Activated CD8-positive, alpha-beta memory T cell treated with anti-CD3 and anti-CD28 coated beads, Interleukin-2, amount 50 U/mL, for 48 hours (primary cell): Measurements from ENCODE around the gene EEF1A2.
"Not testable (repeated sequence)": the region's sequence is repeated elsewhere in the genome, so short reads cannot be mapped to it uniquely, and the experiment has no call there.

ENCODE experiments used
- DNase-seq: peaks from one replicate; pipeline ENCODE4 v3.0.0-alpha.2; 2020

Gene EEF1A2

GRCh38 chr20:63484236-63484635, 14.6 kb downstream of the EEF1A2 start:
- no peak for DNase-seq

- no peak for DNase-seq
Observed at GRCh38 chr20:63483834-63484233, 15.0 kb downstream of the EEF1A2 start.

GRCh38 chr20:63482021-63482587, 16.8 kb downstream of the EEF1A2 start:
- DNase-seq: no peak

- no peak for DNase-seq
Observed at GRCh38 chr20:63481503-63481902, 17.4 kb downstream of the EEF1A2 start.

- DNase-seq: not testable (repeated sequence)
Observed at GRCh38 chr20:63479695-63480419, 19.0 kb downstream of the EEF1A2 start.

GRCh38 chr20:63478346-63479302, 20.3 kb downstream of the EEF1A2 start:
- DNase-seq: no peak

- no peak for DNase-seq
Observed at GRCh38 chr20:63477944-63478343, 20.9 kb downstream of the EEF1A2 start.

- no peak for DNase-seq
Observed at GRCh38 chr20:63477061-63477616, 21.7 kb downstream of the EEF1A2 start.

GRCh38 chr20:63475209-63475608, 23.7 kb downstream of the EEF1A2 start:
- DNase-seq: no peak

GRCh38 chr20:63473555-63474449, 25.1 kb downstream of the EEF1A2 start:
- no peak for DNase-seq

GRCh38 chr20:63472862-63473390, 26.0 kb downstream of the EEF1A2 start:
- DNase-seq: no peak

GRCh38 chr20:63471981-63472831, 26.7 kb downstream of the EEF1A2 start, which contains the start of gene KCNQ2:
Gene KCNQ2, minus strand, starts transcription at chr20:63472655. Its CDS starts 192 bp downstream, at chr20:63472463.
- no peak for DNase-seq

- DNase-seq: no peak
Observed at GRCh38 chr20:63471717-63471980, 27.2 kb downstream of the EEF1A2 start.

GRCh38 chr20:63471002-63471716, 27.7 kb downstream of the EEF1A2 start:
- DNase-seq: no peak

- no peak for DNase-seq
Observed at GRCh38 chr20:63470410-63470809, 28.5 kb downstream of the EEF1A2 start.

- no peak for DNase-seq
Observed at GRCh38 chr20:63469713-63470101, 29.2 kb downstream of the EEF1A2 start.

GRCh38 chr20:63469019-63469712, 29.7 kb downstream of the EEF1A2 start:
- no peak for DNase-seq

GRCh38 chr20:63468421-63468820, 30.5 kb downstream of the EEF1A2 start:
- DNase-seq: no peak

- DNase-seq: no peak
Observed at GRCh38 chr20:63467294-63468083, 31.4 kb downstream of the EEF1A2 start.
